GM18505 (cell line): ENCODE data around the gene EIF3K.
"Not testable (repeated sequence)": the region's sequence is repeated elsewhere in the genome, so short reads cannot be mapped to it uniquely, and the experiment has no call there.

ENCODE experiments used
- ATAC-seq: cut with Tn5 transposase; IDR thresholded peaks from one replicate; pipeline ENCODE4 v1.9.1; 2021; ENCODE audit not compliant: unreplicated experiment
- POLR2A ChIP-seq: IDR thresholded peaks from 4 replicates; pipeline ENCODE4 v1.6.1; 2011; ENCODE audit warnings: borderline replicate concordance; ENCODE audit not compliant: insufficient read depth, insufficient read length; ENCODE audit errors: extremely low read depth

The EIF3K gene

DNA sequence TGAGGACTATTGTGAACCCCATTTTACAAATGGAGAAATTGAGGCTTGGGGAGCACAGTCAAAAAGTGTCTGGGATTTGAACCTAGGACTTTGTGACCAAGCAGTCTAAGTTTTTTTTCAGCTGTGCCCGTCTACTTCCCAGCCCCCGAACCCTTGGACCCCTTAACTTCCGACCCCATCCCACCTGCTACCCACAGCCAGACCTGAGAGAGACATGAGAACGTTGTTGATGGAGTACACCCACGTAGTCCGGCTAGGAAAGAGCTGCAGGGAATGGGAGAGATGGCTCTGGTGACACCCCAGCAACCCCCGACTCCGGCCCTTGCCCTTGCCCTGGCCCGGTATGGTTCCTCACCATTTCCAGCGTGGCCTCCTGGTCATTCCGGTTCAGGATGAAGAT lies 19.3 kb upstream of the EIF3K start:
- ATAC-seq: no peak
- TF ChIP-seq POLR2A: no peak

DNA sequence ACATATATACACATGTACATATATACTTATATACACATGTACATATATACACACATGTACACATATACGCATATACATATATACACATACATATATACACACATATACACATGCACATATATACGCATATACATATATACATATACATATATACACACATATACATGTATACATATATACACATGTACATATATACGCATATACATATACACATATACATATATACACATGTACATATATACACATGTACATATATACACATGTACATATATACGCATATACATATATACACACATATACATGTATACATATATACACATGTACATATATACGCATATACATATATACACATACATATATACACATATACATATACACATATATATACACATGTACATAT lies 16.1 kb upstream of the EIF3K start:
- not testable (repeated sequence) for ATAC-seq

DNA sequence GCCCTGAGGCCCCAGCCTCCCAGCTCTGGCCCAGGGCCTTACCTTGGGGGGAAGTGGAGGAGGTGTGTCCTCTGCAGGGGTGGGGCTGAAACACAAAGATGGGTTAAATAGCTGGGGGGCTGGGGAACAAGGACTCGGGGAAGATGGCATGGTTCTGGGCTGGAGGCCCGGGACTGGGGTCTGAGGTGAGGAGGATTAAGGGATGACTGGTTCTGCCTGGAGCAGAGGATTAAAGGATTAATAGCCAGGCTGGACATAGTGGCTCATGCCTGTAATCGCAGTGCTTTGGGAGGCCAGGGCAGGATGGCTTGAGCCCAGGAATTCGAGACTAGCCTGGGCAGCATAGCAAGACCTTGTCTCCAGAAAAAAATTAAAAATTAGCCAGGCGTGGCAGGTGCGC lies 12.9 kb upstream of the EIF3K start:
- TF ChIP-seq POLR2A: no peak
- ATAC-seq: no peak

DNA sequence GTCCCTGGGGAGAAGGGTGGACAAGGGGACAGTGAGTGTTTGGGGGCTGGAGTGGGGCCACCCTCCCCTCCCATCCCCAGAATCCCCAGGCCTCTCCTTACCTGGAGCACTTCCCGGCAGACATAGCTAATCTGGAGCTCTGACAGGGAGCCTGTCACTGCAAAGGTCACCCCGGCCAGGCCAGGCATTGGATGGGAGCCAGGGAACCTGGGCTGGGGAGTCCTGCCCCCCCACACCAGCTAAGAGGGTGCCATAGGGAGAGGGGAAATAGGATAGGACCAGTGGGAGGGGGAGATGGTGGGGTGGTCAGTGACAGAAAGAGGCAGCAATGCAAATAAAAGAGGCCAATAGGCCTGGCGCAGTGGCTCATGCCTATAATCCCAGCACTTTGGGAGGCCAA lies 4.7 kb upstream of the EIF3K start:
- TF ChIP-seq POLR2A: no peak
- no peak for ATAC-seq

DNA sequence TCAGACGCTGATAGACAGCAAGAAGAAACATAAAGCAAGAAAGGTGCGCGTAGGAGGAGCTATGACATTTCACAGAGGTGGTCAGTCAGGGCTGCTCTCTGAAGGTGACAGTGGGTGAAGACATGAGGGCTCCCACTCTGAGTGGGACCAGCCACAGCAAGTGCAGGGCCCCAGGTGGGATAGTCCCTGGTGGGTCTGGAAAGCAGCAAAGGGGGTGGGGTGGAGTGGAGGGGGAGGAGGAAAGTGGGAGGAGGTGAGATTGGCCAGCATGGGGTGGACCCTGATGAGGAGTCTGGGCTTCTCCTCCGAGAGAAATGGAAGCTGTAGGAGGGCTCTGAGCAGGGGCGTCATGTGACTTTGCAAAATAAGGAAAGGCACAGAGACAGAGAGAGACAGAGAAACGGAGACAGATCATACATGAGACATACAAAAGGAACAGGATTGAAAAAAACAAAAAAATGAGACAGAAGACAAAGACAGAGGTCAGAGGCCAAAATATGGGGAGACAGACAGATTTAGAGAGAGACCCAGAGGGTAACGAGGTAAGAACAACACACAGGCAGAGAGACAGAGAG lies 3.9 kb upstream of the EIF3K start:
- no peak for TF ChIP-seq POLR2A
- ATAC-seq: no peak

DNA sequence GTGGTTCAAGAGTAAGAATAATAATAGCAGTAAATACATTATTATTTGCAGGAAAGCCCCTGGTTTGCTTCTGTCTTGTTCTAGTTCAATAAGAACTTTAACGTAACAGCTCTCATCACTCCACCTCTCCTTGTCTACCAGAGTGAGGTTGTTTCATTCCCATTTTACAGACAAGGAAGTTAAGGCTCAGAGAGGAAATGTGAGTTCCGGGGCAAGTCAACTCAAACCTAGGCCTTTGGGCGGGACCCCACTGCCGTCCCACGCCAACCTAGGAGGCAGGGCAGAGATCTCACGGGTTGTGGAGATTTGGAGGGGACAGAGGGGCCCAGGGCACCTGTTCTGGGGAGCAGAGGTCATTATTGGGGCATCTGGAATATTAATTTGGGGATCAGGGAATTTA lies 2.7 kb upstream of the EIF3K start:
- TF ChIP-seq POLR2A: peak; percentile 36
- ATAC-seq: no peak

DNA sequence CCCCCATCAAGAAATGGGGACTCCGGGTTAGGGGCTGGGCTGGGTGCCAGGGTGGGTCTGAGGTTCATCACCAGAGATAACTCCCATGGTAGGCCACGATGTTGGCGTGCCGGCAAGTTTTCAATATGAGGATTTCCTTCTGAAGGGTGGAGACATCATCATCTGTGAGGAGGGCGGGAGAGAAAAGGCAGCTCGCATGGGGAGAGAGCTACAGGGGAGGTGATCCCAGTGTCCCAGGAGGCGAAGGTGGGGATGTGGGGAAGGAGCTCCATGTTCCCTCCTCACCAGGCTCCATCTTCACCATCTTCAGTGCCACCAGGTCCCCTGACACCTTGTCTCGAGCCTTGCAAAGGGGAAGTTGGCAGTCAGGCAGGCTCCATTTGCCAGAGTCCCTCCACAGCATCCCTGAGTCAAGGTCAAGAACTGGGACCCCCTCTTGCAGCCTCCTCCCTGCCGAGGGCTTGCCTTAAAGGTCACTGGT lies 1.7 kb upstream of the EIF3K start:
- no peak for ATAC-seq
- no peak for TF ChIP-seq POLR2A

DNA sequence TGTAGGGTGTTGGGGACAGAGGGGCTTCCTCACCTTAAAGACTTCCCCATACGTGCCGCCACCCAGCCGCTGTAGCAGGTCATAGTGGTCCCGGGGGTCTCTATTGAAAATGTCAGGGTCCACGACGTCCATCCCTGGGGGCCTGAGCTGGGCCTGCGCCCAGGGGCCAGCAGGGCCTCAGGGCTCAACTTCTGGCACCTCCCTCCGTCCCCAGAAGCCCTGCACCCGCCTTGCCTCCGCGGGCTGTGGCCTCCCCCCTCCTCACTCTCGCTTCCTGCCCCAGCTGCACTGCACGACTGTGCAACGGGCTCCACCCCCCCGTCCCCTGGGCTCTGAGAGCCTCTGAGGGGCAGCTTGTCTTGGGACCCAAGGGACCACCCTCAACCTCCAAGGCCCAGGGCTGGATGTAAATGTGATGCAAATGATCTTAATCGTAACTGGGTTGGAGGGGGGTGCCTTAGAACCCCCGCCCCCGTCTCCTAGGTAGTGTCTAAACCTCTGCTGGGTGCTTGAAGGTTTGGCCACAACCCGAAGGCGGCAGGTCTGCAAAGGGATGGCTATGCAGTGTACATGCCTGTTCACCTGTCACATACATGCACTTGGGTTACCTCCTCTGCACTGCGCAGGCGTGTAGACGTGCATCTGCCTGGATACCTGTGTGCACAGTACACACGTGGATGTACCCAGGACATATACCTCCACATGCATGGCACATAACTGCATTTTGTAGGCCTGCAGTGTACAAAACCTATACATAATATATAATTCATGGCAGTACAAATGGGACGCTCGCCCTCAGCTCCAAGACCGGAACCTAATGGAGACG lies 1.0 kb upstream of the EIF3K start, which contains the start of gene MAP4K1:
Gene MAP4K1 (minus strand): TSS at position 190 of the 826 bp plus-strand sequence. CDS start 58 bp downstream, at position 132.
- peak; percentile 78 for TF ChIP-seq POLR2A
- peak; percentile 50 for ATAC-seq

DNA sequence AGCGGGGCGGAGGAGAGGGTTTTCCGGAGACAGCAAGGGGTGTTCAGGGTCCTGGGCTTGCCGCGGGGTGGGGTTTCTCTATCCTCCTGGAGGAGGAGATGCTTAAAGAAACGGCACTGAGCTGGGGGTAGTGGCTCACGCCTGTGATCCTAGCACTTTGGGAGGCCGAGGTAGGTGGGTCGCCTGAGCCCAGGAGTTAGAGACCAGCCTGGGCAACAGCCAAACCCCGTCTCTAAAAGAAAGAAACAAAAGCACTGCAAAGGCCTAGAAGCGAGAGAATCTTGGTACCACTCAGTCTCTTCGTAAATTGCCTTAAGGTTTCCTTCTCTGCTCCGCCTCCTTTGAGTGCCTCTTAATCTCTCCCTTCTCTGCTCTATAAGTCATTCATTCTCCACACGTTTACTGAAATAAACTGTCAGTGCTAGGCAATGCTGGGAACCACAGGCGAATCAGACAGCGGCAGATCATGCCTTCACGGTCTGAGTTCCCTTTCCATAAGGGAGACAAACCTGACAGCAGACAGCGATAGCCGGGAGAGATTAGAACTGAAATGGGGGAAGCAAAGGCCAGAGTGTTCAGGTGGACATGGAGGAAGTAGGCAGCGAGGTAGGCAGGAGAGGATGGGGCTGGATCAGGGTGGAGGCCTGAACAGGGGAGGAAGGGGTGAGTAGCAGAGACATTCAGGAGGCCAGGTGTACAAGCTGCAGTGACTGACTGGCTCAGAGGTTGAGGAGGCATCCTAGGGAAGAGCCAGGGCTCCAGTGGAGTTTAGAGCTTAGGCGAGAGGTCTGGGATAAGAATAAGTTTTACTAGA lies 580 bp downstream of the EIF3K start:
- no peak for TF ChIP-seq POLR2A
- ATAC-seq: no peak

DNA sequence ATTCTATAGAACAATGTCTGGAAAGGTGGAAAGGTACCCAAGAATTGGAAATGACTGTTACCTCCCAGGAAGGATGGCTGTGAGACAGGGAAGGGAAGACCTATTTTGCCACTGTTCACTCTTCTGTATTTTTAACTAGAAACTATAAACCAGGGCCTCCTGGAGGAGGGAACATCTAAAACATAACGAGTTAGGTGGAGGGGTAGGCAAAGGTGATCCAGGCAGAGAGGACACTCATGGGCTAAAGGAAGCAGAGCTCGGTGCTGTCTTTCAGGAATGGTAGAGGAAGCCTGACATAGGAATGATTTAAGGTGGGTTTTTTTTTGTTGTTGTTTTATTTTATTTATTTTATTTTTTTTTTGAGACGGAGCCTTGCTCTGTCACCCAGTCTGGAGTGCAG lies 5.8 kb downstream of the EIF3K start:
- no peak for TF ChIP-seq POLR2A
- ATAC-seq: no peak

DNA sequence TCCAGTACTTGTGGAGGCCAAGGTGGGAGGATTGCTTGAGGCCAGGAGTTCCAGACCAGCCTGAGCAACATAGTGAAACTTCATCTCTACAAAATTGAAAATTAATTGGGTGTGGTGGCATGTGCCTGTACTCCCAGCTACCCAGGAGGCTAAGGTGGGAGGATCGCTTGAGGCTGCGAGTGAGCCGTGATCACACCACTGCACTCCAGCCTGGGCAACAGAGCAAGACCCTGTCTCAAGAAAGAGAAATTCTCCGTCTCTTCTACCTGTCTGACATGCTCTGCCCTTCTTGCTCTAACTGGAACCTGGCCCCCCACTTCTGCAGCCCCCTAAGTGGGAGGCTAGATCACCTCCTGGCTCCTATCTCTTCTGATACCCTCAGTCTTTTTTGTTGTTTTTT lies 7.4 kb downstream of the EIF3K start:
- no peak for ATAC-seq
- no peak for TF ChIP-seq POLR2A

DNA sequence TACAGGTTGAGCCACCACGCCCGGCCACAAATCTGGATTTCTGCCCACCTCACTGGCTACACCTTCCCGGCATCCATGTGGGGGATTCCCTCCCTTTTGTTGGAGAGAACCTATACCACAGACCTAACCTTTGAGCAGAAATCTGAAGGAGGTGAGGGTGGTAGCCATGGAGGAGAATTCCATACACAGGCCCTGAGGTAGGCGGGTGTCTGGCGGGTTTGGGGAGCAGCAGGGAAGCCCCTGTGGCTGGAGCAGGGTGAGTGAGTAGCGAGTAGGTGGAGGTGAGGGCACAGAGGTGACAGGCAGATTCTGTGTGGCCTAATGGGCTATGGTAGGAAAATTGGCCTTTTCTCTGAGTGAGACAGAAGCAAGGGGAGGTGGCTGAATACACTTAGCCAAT lies 10.6 kb downstream of the EIF3K start:
- ATAC-seq: no peak
- no peak for TF ChIP-seq POLR2A

DNA sequence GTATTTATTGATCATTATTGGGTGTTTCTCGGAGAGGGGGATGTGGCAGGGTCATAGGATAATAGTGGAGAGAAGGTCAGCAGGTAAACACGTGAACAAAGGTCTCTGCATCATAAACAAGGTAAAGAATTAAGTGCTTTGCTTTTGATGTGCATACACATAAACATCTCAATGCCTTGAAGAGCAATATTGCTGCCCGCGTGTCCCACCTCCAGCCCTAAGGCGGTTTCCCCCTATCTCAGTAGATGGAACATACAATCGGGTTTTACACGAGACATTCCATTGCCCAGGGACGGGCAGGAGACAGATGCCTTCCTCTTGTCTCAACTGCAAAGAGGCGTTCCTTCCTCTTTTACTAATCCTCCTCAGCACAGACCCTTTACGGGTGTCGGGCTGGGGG lies 12.3 kb downstream of the EIF3K start:
- not testable (repeated sequence) for ATAC-seq

DNA sequence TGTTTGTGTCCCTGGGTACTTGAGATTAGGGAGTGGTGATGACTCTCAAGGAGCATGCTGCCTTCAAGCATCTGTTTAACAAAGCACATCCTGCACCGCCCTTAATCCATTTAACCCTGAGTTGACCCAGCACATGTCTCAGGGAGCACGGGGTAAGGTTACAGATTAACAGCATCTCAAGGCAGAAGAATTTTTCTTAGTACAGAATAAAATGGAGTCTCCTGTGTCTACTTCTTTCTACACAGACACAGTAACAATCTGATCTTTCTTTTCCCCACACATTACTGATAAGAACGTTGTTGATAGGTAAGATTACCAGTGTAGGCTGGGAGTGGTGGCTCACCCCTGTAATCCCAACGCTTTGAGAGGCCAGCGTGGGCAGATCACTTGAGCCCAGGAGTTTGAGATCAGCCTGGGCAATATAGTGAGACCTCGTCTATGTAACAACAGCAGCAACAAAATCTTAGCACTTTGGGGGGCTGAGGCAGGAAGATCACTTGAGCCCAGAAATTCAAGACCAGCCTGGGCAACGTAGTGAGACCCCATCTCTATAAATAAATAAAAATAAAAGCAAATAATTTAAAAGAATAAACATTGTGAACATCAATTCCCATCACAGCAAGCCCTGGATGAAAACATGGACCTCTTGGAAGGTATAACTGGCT lies 13.0 kb downstream of the EIF3K start:
- not testable (repeated sequence) for ATAC-seq
